IMR-90 (cell line): Measurements from ENCODE around the gene NLGN3. TPM values are rescaled to one million over a fixed set of nuclear protein-coding genes. Genes with fewer than 3 reads are reported as not detected.

ENCODE experiments used
- ATAC-seq: fragments of 200-7000 bp; cut with Tn5 transposase; 2 replicates; pipeline ENCODE4 v1.9.1; 2020; ENCODE audit warnings: low read depth, mild to moderate bottlenecking, moderate library complexity
- BruUV-seq: library from RNA; stranded (reverse); fragments of 400-500 nt; replicated peaks from 2 replicates; lab custom pipeline; 2021; lab: Mats Ljungman, UMichigan
- CTCF ChIA-PET: fragments of 300-600 bp; formaldehyde crosslinking; extraction: SDS; loops from one replicate; lab custom pipeline; 2021; ENCODE audit warnings: antibody characterized with exemption; lab: Yijun Ruan, JAX
- POLR2A ChIA-PET: fragments of 300-600 bp; sonication (Branson Sonifier 250); formaldehyde crosslinking; loops from one replicate; lab custom pipeline; 2022; ENCODE audit warnings: antibody characterized with exemption; ENCODE audit not compliant: unreplicated experiment; lab: Charles Lee
- DNase-seq: peaks from one replicate; pipeline ENCODE4 v3.0.0; 2013
- H2AFZ ChIP-seq: replicated peaks from 2 replicates; pipeline ENCODE3; 2013; ENCODE audit warnings: low read length, mild to moderate bottlenecking; ENCODE audit not compliant: poor library complexity
- H2AK5ac ChIP-seq: 2 replicates; pipeline ENCODE4 v1.6.1; 2013; ENCODE audit warnings: low read depth, low read length, inconsistent platforms
- H2AK9ac ChIP-seq: replicated peaks from 2 replicates; pipeline ENCODE3; 2013; ENCODE audit warnings: mild to moderate bottlenecking, low read depth, low read length, moderate library complexity; ENCODE audit not compliant: poor library complexity
- H2BK120ac ChIP-seq: 2 replicates; pipeline ENCODE4 v1.6.1; 2013; ENCODE audit warnings: low read depth, low read length, inconsistent platforms
- H2BK15ac ChIP-seq: 3 replicates; pipeline ENCODE4 v1.6.1; 2013; ENCODE audit warnings: low read depth, low read length, inconsistent platforms
- H2BK20ac ChIP-seq: 2 replicates; pipeline ENCODE4 v1.6.1; 2013; ENCODE audit warnings: low read depth, mild to moderate bottlenecking, inconsistent platforms, low read length, moderate library complexity
- H2BK5ac ChIP-seq: 2 replicates; pipeline ENCODE4 v1.6.1; 2013; ENCODE audit warnings: mild to moderate bottlenecking, low read depth, low read length, inconsistent platforms; ENCODE audit not compliant: poor library complexity, severe bottlenecking
- H3K14ac ChIP-seq: replicated peaks from 2 replicates; pipeline ENCODE4 v1.6.1; 2013; ENCODE audit warnings: low read depth, low read length, inconsistent platforms
- H3K18ac ChIP-seq: 2 replicates; pipeline ENCODE4 v1.6.1; 2013; ENCODE audit warnings: low read depth, low read length, control low read depth
- H3K23ac ChIP-seq: 2 replicates; pipeline ENCODE4 v1.6.1; 2013; ENCODE audit warnings: low read depth, low read length, inconsistent platforms
- H3K27ac ChIP-seq: 2 replicates; pipeline ENCODE4 v1.5.1; 2013; ENCODE audit warnings: mild to moderate bottlenecking, control low read depth, low read length; ENCODE audit not compliant: insufficient read depth
- H3K27me3 ChIP-seq: 2 replicates; pipeline ENCODE4 v1.6.1; 2013; ENCODE audit warnings: low read length; ENCODE audit not compliant: control insufficient read depth, insufficient read depth
- H3K36me3 ChIP-seq: 2 replicates; pipeline ENCODE4 v1.6.1; 2013; ENCODE audit warnings: low read length, mixed read lengths; ENCODE audit not compliant: control insufficient read depth, insufficient read depth
- H3K4ac ChIP-seq: 2 replicates; pipeline ENCODE4 v1.6.1; 2013; ENCODE audit warnings: low read depth, low read length, inconsistent platforms
- H3K4me1 ChIP-seq: 2 replicates; pipeline ENCODE4 v1.6.1; 2013; ENCODE audit warnings: low read length, mixed read lengths; ENCODE audit not compliant: control insufficient read depth, insufficient read depth
- H3K4me2 ChIP-seq: 2 replicates; pipeline ENCODE4 v1.6.1; 2013; ENCODE audit warnings: low read depth, mild to moderate bottlenecking, control low read depth, low read length, moderate library complexity
- H3K4me3 ChIP-seq: 2 replicates; pipeline ENCODE4 v1.5.1; 2013; ENCODE audit warnings: low read depth, mild to moderate bottlenecking, control low read depth, low read length, moderate library complexity; ENCODE audit not compliant: insufficient read depth
- H3K56ac ChIP-seq: 2 replicates; pipeline ENCODE4 v1.6.1; 2013; ENCODE audit warnings: low read length, inconsistent platforms; ENCODE audit not compliant: insufficient read depth; ENCODE audit errors: extremely low read depth
- H3K79me1 ChIP-seq, 2 experiments: 2 replicates each; pipeline ENCODE4 v1.6.1; 2013; ENCODE audit warnings: low read length in 2 of 2, inconsistent platforms in 1 of 2, low read depth in 1 of 2
- H3K9ac ChIP-seq: 2 replicates; pipeline ENCODE4 v1.6.1; 2013; ENCODE audit warnings: low read depth, low read length, control low read depth
- H3K9me1 ChIP-seq: 2 replicates; pipeline ENCODE4 v1.6.1; 2013; ENCODE audit warnings: low read length, inconsistent platforms; ENCODE audit not compliant: insufficient read depth
- H3K9me3 ChIP-seq: 2 replicates; pipeline ENCODE4 v1.6.1; 2013; ENCODE audit warnings: low read length; ENCODE audit not compliant: control insufficient read depth, insufficient read depth
- H4K20me1 ChIP-seq: 2 replicates; pipeline ENCODE4 v1.6.1; 2013; ENCODE audit warnings: low read length, inconsistent platforms; ENCODE audit not compliant: insufficient read depth
- H4K5ac ChIP-seq: 2 replicates; pipeline ENCODE4 v1.6.1; 2013; ENCODE audit warnings: mild to moderate bottlenecking, low read depth, low read length, control low read depth
- H4K8ac ChIP-seq, 2 experiments: 2 replicates each; pipeline ENCODE4 v1.6.1; 2013; ENCODE audit warnings: low read depth in 2 of 2, low read length in 2 of 2, control low read depth in 1 of 2, inconsistent platforms in 1 of 2
- H4K91ac ChIP-seq: 2 replicates; pipeline ENCODE4 v1.6.1; 2013; ENCODE audit warnings: low read depth, low read length, inconsistent platforms; ENCODE audit not compliant: insufficient read depth
- NFE2L2 ChIP-seq: fragments of 150-350 bp; IDR thresholded peaks from 2 replicates; pipeline ENCODE4 v1.6.1; 2016; ENCODE audit warnings: low read depth, mild to moderate bottlenecking, low read length
- RAD21 ChIP-seq: IDR thresholded peaks from 2 replicates; pipeline ENCODE4 v1.6.1; 2012; ENCODE audit warnings: low read length, improper control_type of control experiment
- WGBS, 2 experiments: methylation state at CpG; one replicate each; pipeline versions ENCODE4 v1.1.5 to v1.1.7; 2013; ENCODE audit warnings: missing lambda C conversion rate in 2 of 2; ENCODE audit not compliant: insufficient read length in 1 of 2; ENCODE audit errors: extremely low coverage in 2 of 2; 5-methylcytosine and 5-hydroxymethylcytosine counted together
- dilution Hi-C: fragments of 300-500 bp; cut with HindIII; formaldehyde crosslinking; loops from one replicate; pipeline ENCODE4 v1.14.3; 2018; ENCODE audit warnings: low sequenced_read_pairs; ENCODE audit not compliant: unreplicated experiment
- in situ Hi-C: fragments of 300-500 bp; cut with MboI; formaldehyde crosslinking; loops from 3 replicates; pipeline ENCODE4 v1.14.3; 2019; ENCODE audit warnings: low sequenced_read_pairs, inconsistent platforms, mixed read lengths
- intact Hi-C: fragments of 100-400 bp; cut with micrococcal nuclease; formaldehyde crosslinking; loops from 2 replicates; pipeline ENCODE4 v1.10.0; 2022
- polyA plus RNA-seq, 3 experiments: library from polyadenylated mRNA; depleted of rRNA; stranded (reverse); fragments of >200 nt; gene quantifications; 2 replicates each; pipeline ENCODE4 v1.2.3, GENCODE V29; 2012; ENCODE audit warnings: low replicate concordance in 1 of 3
- total RNA-seq: library from RNA; depleted of rRNA; stranded (reverse); fragments of >200 nt; gene quantifications from 2 replicates; pipeline ENCODE4 v1.2.3, GENCODE V29; 2012

The NLGN3 gene
- total and polyA plus RNA-seq, 2 of the 4 experiments (the other 2 are of a cell fraction), result 0.18 to 0.39 TPM

- Histone ChIP-seq H2BK20ac (no peak overlapping the region), H3K56ac (no peak overlapping the region), H3K9ac (no peak overlapping the region), H3K4me1 (no peaks in the 10 kb centered on the region; the same call in 1 of the 2 replicates), H2BK5ac (no peak overlapping the region), H2AK5ac (no peak overlapping the region), H4K5ac (no peak overlapping the region), H3K27me3 (peaks cover 12% of the 10 kb centered on the region; the same call in 1 of the 2 replicates), H3K9me1 (no peaks in the 10 kb centered on the region), H3K79me1 (no peaks in the 10 kb centered on the region), H3K23ac (no peak overlapping the region), H2BK15ac (no peak overlapping the region), H3K14ac (no peak overlapping the region), H3K36me3 (no peaks in the 10 kb centered on the region), H3K18ac (no peak overlapping the region), H4K8ac (no peak overlapping the region), H2AFZ (peak overlapping the region; percentile 56), H3K27ac (no peak overlapping the region), H3K4ac (no peak overlapping the region), H2BK120ac (no peak overlapping the region), H3K4me3 (no peak overlapping the region), H4K20me1 (no peaks in the 10 kb centered on the region), H3K4me2 (no peak overlapping the region), H2AK9ac (no peak overlapping the region), H4K91ac (no peak overlapping the region), H3K9me3 (no peaks in the 10 kb centered on the region)
- WGBS, 2 experiments, result 20% methylated on average over 1 of the region's 7 CpGs; no CpG with 5 or more reads in 1 of the 2 experiments
- TF ChIP-seq RAD21, result no peak
- no peak for TF ChIP-seq NFE2L2
- intact Hi-C loops (no loop called here), in situ Hi-C loops (no loop called here), dilution Hi-C loops (no loop called here)
- BruUV-seq, result no TSS peak
- ChIA-PET CTCF (no interaction called here), POLR2A (no interaction called here)
- ATAC-seq (no peak), DNase-seq (no peak)
Observed at GRCh38 chrX:71151366-71151765, 6.7 kb downstream of the NLGN3 start.
